Non-pigmented ciliary epithelial cell (primary cell): ENCODE data around the gene SPARCL1.
"Not testable (repeated sequence)": the region's sequence is repeated elsewhere in the genome, so short reads cannot be mapped to it uniquely, and the experiment has no call there.

Experiments
- DNase-seq: peaks from one replicate; pipeline ENCODE4 v3.0.0-alpha.2; 2010; ENCODE audit warnings: low read depth

Gene SPARCL1

GRCh38 chr4:87529187-87529586 lies at the start of gene SPARCL1:
SPARCL1 (minus strand) TSS chr4:87529376; CDS start chr4:87499574, 29,802 bp downstream.
- no peak for DNase-seq

- no peak for DNase-seq
Measured at GRCh38 chr4:87575983-87576382, 46.8 kb upstream of the SPARCL1 start.

GRCh38 chr4:87575408-87575807 lies 46.2 kb upstream of the SPARCL1 start:
- no peak for DNase-seq

- DNase-seq, result no peak
Measured at GRCh38 chr4:87574996-87575395, 45.8 kb upstream of the SPARCL1 start.

- DNase-seq, result not testable (repeated sequence)
Measured at GRCh38 chr4:87574376-87574775, 45.2 kb upstream of the SPARCL1 start.

GRCh38 chr4:87570290-87570805 lies 41.2 kb upstream of the SPARCL1 start:
- DNase-seq, result no peak

- DNase-seq, result no peak
Measured at GRCh38 chr4:87567191-87567590, 38.0 kb upstream of the SPARCL1 start.

- DNase-seq, result no peak
Measured at GRCh38 chr4:87566276-87566675, 37.1 kb upstream of the SPARCL1 start.

- no peak for DNase-seq
Measured at GRCh38 chr4:87565746-87566145, 36.6 kb upstream of the SPARCL1 start.

- DNase-seq, result no peak
Measured at GRCh38 chr4:87560802-87561201, 31.6 kb upstream of the SPARCL1 start.

GRCh38 chr4:87559090-87559837 lies 30.1 kb upstream of the SPARCL1 start:
- DNase-seq, result no peak

- no peak for DNase-seq
Measured at GRCh38 chr4:87557348-87557747, 28.2 kb upstream of the SPARCL1 start.

- peak; percentile 11 for DNase-seq
Measured at GRCh38 chr4:87555773-87556619, 26.8 kb upstream of the SPARCL1 start.

GRCh38 chr4:87553182-87553581 lies 24.0 kb upstream of the SPARCL1 start:
- DNase-seq, result no peak

- no peak for DNase-seq
Measured at GRCh38 chr4:87551361-87551760, 22.2 kb upstream of the SPARCL1 start.

- DNase-seq, result no peak
Measured at GRCh38 chr4:87547016-87547708, 18.0 kb upstream of the SPARCL1 start.

- DNase-seq, result no peak
Measured at GRCh38 chr4:87545052-87545451, 15.9 kb upstream of the SPARCL1 start.

GRCh38 chr4:87543835-87544461 lies 14.8 kb upstream of the SPARCL1 start:
- no peak for DNase-seq

- no peak for DNase-seq
Measured at GRCh38 chr4:87542734-87543312, 13.6 kb upstream of the SPARCL1 start.

- no peak for DNase-seq
Measured at GRCh38 chr4:87541956-87542709, 13.0 kb upstream of the SPARCL1 start.

- DNase-seq, result no peak
Measured at GRCh38 chr4:87541521-87541920, 12.3 kb upstream of the SPARCL1 start.
